HepG2 (cell line): Measurements from ENCODE around the gene SSC4D. TPM values are rescaled to one million over a fixed set of nuclear protein-coding genes. Genes with fewer than 3 reads are reported as not detected.
A peak's percentile ranks its signal among the peaks of the same experiment; 100 is the strongest.

Experiments used
- ARID5B ChIP-seq: IDR thresholded peaks from 2 replicates; pipeline ENCODE4 v1.4.0; 2020; ENCODE audit warnings: mild to moderate bottlenecking, missing genetic modification reagents
- CAMTA2 ChIP-seq: sonication (generic); formaldehyde crosslinking; IDR thresholded peaks from 2 replicates; pipeline ENCODE4 v1.4.0; 2020; ENCODE audit warnings: mild to moderate bottlenecking, missing genetic modification reagents, borderline replicate concordance
- CENPX ChIP-seq: sonication (generic); formaldehyde crosslinking; IDR thresholded peaks from 2 replicates; pipeline ENCODE4 v1.9.0; 2021; ENCODE audit warnings: mild to moderate bottlenecking, missing genetic modification reagents, moderate library complexity
- FOSL2 ChIP-seq: sonication (generic); formaldehyde crosslinking; IDR thresholded peaks from 2 replicates; pipeline ENCODE4 v1.4.0; 2020; ENCODE audit warnings: missing genetic modification reagents
- GATAD2A ChIP-seq: IDR thresholded peaks from 2 replicates; pipeline ENCODE4 v1.6.1; 2016
- KDM2A ChIP-seq: sonication (generic); formaldehyde crosslinking; IDR thresholded peaks from 2 replicates; pipeline ENCODE4 v1.4.0; 2020; ENCODE audit warnings: low read depth, missing genetic modification reagents, borderline replicate concordance
- KDM3A ChIP-seq: IDR thresholded peaks from 2 replicates; pipeline ENCODE4 v1.6.1; 2018; ENCODE audit warnings: low read depth, missing compliant biosample characterization
- NCOA5 ChIP-seq: sonication (generic); formaldehyde crosslinking; IDR thresholded peaks from 2 replicates; pipeline ENCODE4 v1.4.0; 2020; ENCODE audit warnings: missing genetic modification reagents
- NR2F6 ChIP-seq, 2 experiments: IDR thresholded peaks; 2 replicates each; pipeline ENCODE4 v1.6.1; 2016; ENCODE audit warnings: antibody characterized with exemption in 1 of 2, mild to moderate bottlenecking in 1 of 2
- SMC3 ChIP-seq: IDR thresholded peaks from 2 replicates; pipeline ENCODE4 v1.6.1; 2011; ENCODE audit warnings: low read length, improper control_type of control experiment
- TFE3 ChIP-seq: IDR thresholded peaks from 2 replicates; pipeline ENCODE4 v1.6.1; 2016
- ZFP36 ChIP-seq: fragments of 150-350 bp; IDR thresholded peaks from 2 replicates; pipeline ENCODE4 v1.6.1; 2018; ENCODE audit warnings: borderline replicate concordance, low read length, low read depth; ENCODE audit not compliant: partially characterized antibody
- ZFP41 ChIP-seq: sonication (generic); formaldehyde crosslinking; IDR thresholded peaks from 2 replicates; pipeline ENCODE4 v1.4.0; 2020; ENCODE audit warnings: mild to moderate bottlenecking, missing genetic modification reagents, borderline replicate concordance
- ZNF362 ChIP-seq: sonication (generic); formaldehyde crosslinking; IDR thresholded peaks from 2 replicates; pipeline ENCODE4 v1.4.0; 2020; ENCODE audit warnings: missing genetic modification reagents, mild to moderate bottlenecking, borderline replicate concordance
- ZNF432 ChIP-seq: sonication (generic); formaldehyde crosslinking; IDR thresholded peaks from 2 replicates; pipeline ENCODE4 v1.5.0; 2020; ENCODE audit warnings: missing genetic modification reagents, mild to moderate bottlenecking, borderline replicate concordance
- ZNF609 ChIP-seq: sonication (generic); formaldehyde crosslinking; IDR thresholded peaks from 2 replicates; pipeline ENCODE4 v1.4.0; 2020; ENCODE audit warnings: mild to moderate bottlenecking, missing genetic modification reagents, borderline replicate concordance
- ZNF775 ChIP-seq: sonication (generic); formaldehyde crosslinking; IDR thresholded peaks from 2 replicates; pipeline ENCODE4 v1.4.0; 2020; ENCODE audit warnings: missing genetic modification reagents, mild to moderate bottlenecking, moderate library complexity, borderline replicate concordance
- ZNF792 ChIP-seq: IDR thresholded peaks from 2 replicates; pipeline ENCODE4 v1.6.1; 2016
- ZNF878 ChIP-seq: sonication (generic); formaldehyde crosslinking; IDR thresholded peaks from 2 replicates; pipeline ENCODE4 v1.8.1; 2023; ENCODE audit warnings: mild to moderate bottlenecking, missing genetic modification reagents, moderate library complexity
- ZSCAN25 ChIP-seq: sonication (generic); formaldehyde crosslinking; IDR thresholded peaks from 2 replicates; pipeline ENCODE4 v1.8.0; 2022; ENCODE audit warnings: mild to moderate bottlenecking, missing genetic modification reagents
- polyA plus RNA-seq, 8 experiments: library from polyadenylated mRNA; depleted of rRNA in 3 of 8; stranded (reverse) in 7 of 8; unstranded in 1 of 8; fragments of >200 nt; fragmentation: Illumina TruSeq in 4 of 8; extraction: Trizol in 4 of 8; gene quantifications; 2 replicates each; pipeline versions ENCODE4 v1.2.1 to v1.2.3, GENCODE V29; 2011 to 2016; ENCODE audit warnings: low read depth in 4 of 8, missing spikeins in 1 of 8, mixed read lengths in 1 of 8; ENCODE audit not compliant: insufficient read depth in 1 of 8
- total RNA-seq, 5 experiments: library from RNA; depleted of rRNA; stranded (reverse); fragments of >200 nt; fragmentation: Illumina TruSeq; extraction: Trizol; gene quantifications; 2 replicates each; pipeline ENCODE4 v1.2.3, GENCODE V29; 2016; ENCODE audit warnings: low read depth in 1 of 5

The SSC4D gene
- total and polyA plus RNA-seq, 2 of the 13 experiments (the other 11 are each of a cell fraction or from before 2014, with no cell fraction given): 33.3 to 63.8 TPM

GRCh38 chr7:76343931-76344321 lies 65.6 kb downstream of the SSC4D start (continued):
- TF ChIP-seq ZNF609 (0 out of 2 replicates have a peak, but pooled peaks have one; percentile 3), ZNF432 (no peak), TFE3 (CRISPR knock-in tag) (no peak), SMC3 (peak; percentile 42; the same call in 1 of the 2 replicates), KDM2A (no peak), NCOA5 (CRISPR knock-in tag) (no peak), ZFP41 (no peak), NR2F6 (IDR thresholded peaks at IDR 0.05) (peak; percentile 24; the same call in 1 of the 2 replicates), NR2F6 (CRISPR knock-in tag; IDR thresholded peaks at IDR 0.05) (no peak), KDM3A (CRISPR knock-in tag) (no peak), ARID5B (CRISPR knock-in tag) (peak; percentile 53), ZNF792 (CRISPR knock-in tag) (no peak), ZSCAN25 (no peak), FOSL2 (CRISPR knock-in tag) (no peak), ZNF775 (CRISPR knock-in tag) (no peak), ZNF362 (CRISPR knock-in tag) (peak; percentile 97), ZNF878 (CRISPR knock-in tag) (no peak), CAMTA2 (CRISPR knock-in tag) (no peak), ZFP36 (no peak), CENPX (no peak), GATAD2A (CRISPR knock-in tag) (peak; percentile 68)
